A549 (cell line): ENCODE results near the gene SMIM20.

ENCODE experiments used
- CTCF ChIP-seq: fragments of >200 bp; sonication (Bioruptor Twin); formaldehyde crosslinking; IDR thresholded peaks from 3 replicates; pipeline ENCODE4 v1.5.1; 2016
- JUN ChIP-seq, 2 experiments: fragments of >200 bp; sonication (Bioruptor Twin); formaldehyde crosslinking; IDR thresholded peaks; 2 replicates in 1 of 2; 3 replicates in 1 of 2; pipeline ENCODE4 v1.6.1; 2016 to 2017
- MYC ChIP-seq: IDR thresholded peaks from 2 replicates; pipeline ENCODE4 v1.6.1; 2012; ENCODE audit warnings: mild to moderate bottlenecking, inconsistent platforms, low read length, improper control_type of control experiment, borderline replicate concordance
- RAD21 ChIP-seq, 2 experiments: fragments of >200 bp in 1 of 2; sonication (Bioruptor Twin) in 1 of 2; formaldehyde crosslinking in 1 of 2; IDR thresholded peaks in 1 of 2; conservative IDR thresholded peaks in 1 of 2; 2 replicates in 1 of 2; 3 replicates in 1 of 2; pipeline ENCODE4 v1.6.1; 2012 to 2018; ENCODE audit warnings: inconsistent platforms in 1 of 2
- REST ChIP-seq: fragments of 200-600 bp; sonication (generic); IDR thresholded peaks from 2 replicates; pipeline ENCODE4 v1.6.1; 2016; ENCODE audit warnings: antibody characterized with exemption, mild to moderate bottlenecking, moderate library complexity
- SREBF2 ChIP-seq: fragments of 450-650 bp; IDR thresholded peaks from 2 replicates; pipeline ENCODE4 v1.6.1; 2014; ENCODE audit warnings: mild to moderate bottlenecking, moderate library complexity
- TF ChIP-seq, protein P1 (sequence below): IDR thresholded peaks from 2 replicates; pipeline ENCODE4 v1.6.1; 2012; ENCODE audit warnings: low read depth, borderline replicate concordance
- TF ChIP-seq, protein P2 (sequence below): IDR thresholded peaks from 2 replicates; pipeline ENCODE4 v1.6.1; 2012
- TF ChIP-seq, protein P3 (sequence below): fragments of 450-650 bp; IDR thresholded peaks from 2 replicates; pipeline ENCODE4 v1.6.1; 2014; ENCODE audit warnings: antibody characterized with exemption

GRCh38 chr4:25865586-25865985, 48.4 kb upstream of the SMIM20 start:
- TF ChIP-seq CTCF (no peak), MYC (no peak), JUN (IDR thresholded peaks at IDR 0.05) (no peak), RAD21 (conservative IDR thresholded peaks at IDR 0.05 in 1 of 2, IDR thresholded peaks at IDR 0.05 in 1 of 2) (no peak), SREBF2 (no peak), REST (no peak)
- TF ChIP-seq, protein P1, sequence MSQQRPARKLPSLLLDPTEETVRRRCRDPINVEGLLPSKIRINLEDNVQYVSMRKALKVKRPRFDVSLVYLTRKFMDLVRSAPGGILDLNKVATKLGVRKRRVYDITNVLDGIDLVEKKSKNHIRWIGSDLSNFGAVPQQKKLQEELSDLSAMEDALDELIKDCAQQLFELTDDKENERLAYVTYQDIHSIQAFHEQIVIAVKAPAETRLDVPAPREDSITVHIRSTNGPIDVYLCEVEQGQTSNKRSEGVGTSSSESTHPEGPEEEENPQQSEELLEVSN: no peak
- TF ChIP-seq, protein P2, sequence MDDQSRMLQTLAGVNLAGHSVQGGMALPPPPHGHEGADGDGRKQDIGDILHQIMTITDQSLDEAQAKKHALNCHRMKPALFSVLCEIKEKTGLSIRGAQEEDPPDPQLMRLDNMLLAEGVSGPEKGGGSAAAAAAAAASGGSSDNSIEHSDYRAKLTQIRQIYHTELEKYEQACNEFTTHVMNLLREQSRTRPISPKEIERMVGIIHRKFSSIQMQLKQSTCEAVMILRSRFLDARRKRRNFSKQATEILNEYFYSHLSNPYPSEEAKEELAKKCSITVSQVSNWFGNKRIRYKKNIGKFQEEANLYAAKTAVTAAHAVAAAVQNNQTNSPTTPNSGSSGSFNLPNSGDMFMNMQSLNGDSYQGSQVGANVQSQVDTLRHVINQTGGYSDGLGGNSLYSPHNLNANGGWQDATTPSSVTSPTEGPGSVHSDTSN: no peak
- TF ChIP-seq, protein P3, sequence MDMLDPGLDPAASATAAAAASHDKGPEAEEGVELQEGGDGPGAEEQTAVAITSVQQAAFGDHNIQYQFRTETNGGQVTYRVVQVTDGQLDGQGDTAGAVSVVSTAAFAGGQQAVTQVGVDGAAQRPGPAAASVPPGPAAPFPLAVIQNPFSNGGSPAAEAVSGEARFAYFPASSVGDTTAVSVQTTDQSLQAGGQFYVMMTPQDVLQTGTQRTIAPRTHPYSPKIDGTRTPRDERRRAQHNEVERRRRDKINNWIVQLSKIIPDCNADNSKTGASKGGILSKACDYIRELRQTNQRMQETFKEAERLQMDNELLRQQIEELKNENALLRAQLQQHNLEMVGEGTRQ: no peak
